Endothelial cell of umbilical vein (primary cell): Measurements from ENCODE around the gene ACSF3. TPM values are rescaled to one million over a fixed set of nuclear protein-coding genes. Genes with fewer than 3 reads are reported as not detected.

ENCODE experiments used
- BruUV-seq: library from RNA; stranded (reverse); fragments of 400-500 nt; replicated peaks from 2 replicates; lab custom pipeline; 2021; lab: Mats Ljungman, UMichigan
- CTCF ChIA-PET: fragments of 300-600, 350-600 bp; sonication (Branson Sonifier 250); formaldehyde crosslinking; loops from one replicate; lab custom pipeline; 2021; ENCODE audit warnings: antibody characterized with exemption, inconsistent platforms; lab: Charles Lee
- POLR2A ChIA-PET: fragments of 300-600, 350-600 bp; sonication (Branson Sonifier 250); formaldehyde crosslinking; loops from one replicate; lab custom pipeline; 2021; ENCODE audit warnings: antibody characterized with exemption, inconsistent platforms; lab: Charles Lee
- DNase-seq: peaks from one replicate; pipeline ENCODE4 v3.0.0-alpha.2; 2011; ENCODE audit warnings: low read depth, low spot score
- FAIRE-seq: peaks from 2 replicates; lab custom pipeline; 2011; peaks lifted over from hg19 to GRCh38; lab: Jason Lieb, UNC
- H2AFZ ChIP-seq: 2 replicates; pipeline ENCODE4 v1.6.0; 2012; ENCODE audit warnings: low read depth, low read length, control low read depth, inconsistent platforms
- H3K27ac ChIP-seq: 2 replicates; pipeline ENCODE4 v1.5.1; 2011; ENCODE audit warnings: low read depth, mild to moderate bottlenecking, control low read depth, low read length, moderate library complexity; ENCODE audit not compliant: insufficient read depth
- H3K27me3 ChIP-seq, 2 experiments: 2 replicates each; pipeline versions ENCODE4 v1.6.0 to v1.6.1; 2011; ENCODE audit warnings: low read length in 2 of 2, mixed read lengths in 1 of 2; ENCODE audit not compliant: control insufficient read depth in 2 of 2, insufficient read depth in 2 of 2
- H3K36me3 ChIP-seq, 2 experiments: 2 replicates in 1 of 2; 3 replicates in 1 of 2; pipeline ENCODE4 v1.5.1; 2011; ENCODE audit warnings: low read length in 2 of 2, mild to moderate bottlenecking in 1 of 2, moderate library complexity in 1 of 2; ENCODE audit not compliant: control insufficient read depth in 2 of 2, insufficient read depth in 2 of 2; ENCODE audit errors: extremely low read depth in 1 of 2
- H3K4me1 ChIP-seq: 3 replicates; pipeline ENCODE4 v1.5.1; 2011; ENCODE audit warnings: mild to moderate bottlenecking, low read length; ENCODE audit not compliant: control insufficient read depth, insufficient read depth; ENCODE audit errors: extremely low read depth
- H3K4me2 ChIP-seq: 2 replicates; pipeline ENCODE4 v1.6.1; 2011; ENCODE audit warnings: low read length, control low read depth, mixed read lengths; ENCODE audit not compliant: insufficient read depth
- H3K4me3 ChIP-seq, 3 experiments: fragments of 200-600 bp in 1 of 3; sonication (generic), shearing (Covaris generic) in 1 of 3; replicated peaks in 1 of 3; 2 replicates each; pipeline ENCODE4 v1.5.1; 2011 to 2016; ENCODE audit warnings: control low read depth in 3 of 3, low read length in 3 of 3, mild to moderate bottlenecking in 2 of 3, inconsistent platforms in 1 of 3, low read depth in 1 of 3, moderate library complexity in 1 of 3; ENCODE audit not compliant: insufficient read depth in 1 of 3
- H3K79me2 ChIP-seq: 2 replicates; pipeline ENCODE4 v1.6.0; 2012; ENCODE audit warnings: low read length, inconsistent platforms; ENCODE audit not compliant: control insufficient read depth, insufficient read depth
- H3K9ac ChIP-seq: replicated peaks from 2 replicates; pipeline ENCODE3; 2011; ENCODE audit warnings: low read length, control low read depth; ENCODE audit not compliant: insufficient read depth; ENCODE audit errors: extremely low read depth
- H3K9me1 ChIP-seq: replicated peaks from 3 replicates; pipeline ENCODE4 v1.6.0; 2011; ENCODE audit warnings: mild to moderate bottlenecking, low read length; ENCODE audit not compliant: control insufficient read depth, insufficient read depth; ENCODE audit errors: extremely low read depth
- H3K9me3 ChIP-seq: replicated peaks from 2 replicates; pipeline ENCODE4 v1.5.1; 2012; ENCODE audit warnings: low read length, inconsistent platforms; ENCODE audit not compliant: control insufficient read depth, insufficient read depth
- H4K20me1 ChIP-seq: replicated peaks from 2 replicates; pipeline ENCODE3; 2011; ENCODE audit warnings: mild to moderate bottlenecking, low read length; ENCODE audit not compliant: control insufficient read depth, insufficient read depth; ENCODE audit errors: extremely low read depth
- CTCF ChIP-seq, 2 donors: IDR thresholded peaks; 1 replicate in 1 of 2; 2 replicates in 1 of 2; pipeline ENCODE4 v1.5.1; 2011; ENCODE audit warnings: low read length in 2 of 2, mild to moderate bottlenecking in 2 of 2, moderate library complexity in 2 of 2, control low read depth in 1 of 2, inconsistent platforms in 1 of 2, low read depth in 1 of 2; ENCODE audit not compliant: insufficient read depth in 1 of 2; ENCODE audit errors: extremely low read depth in 1 of 2
- EZH2 ChIP-seq: IDR thresholded peaks from 2 replicates; pipeline ENCODE4 v1.6.1; 2012; ENCODE audit warnings: borderline replicate concordance, low read depth, mild to moderate bottlenecking, moderate library complexity, low read length, inconsistent platforms; ENCODE audit not compliant: severe bottlenecking
- FOS ChIP-seq: IDR thresholded peaks from 2 replicates; pipeline ENCODE4 v1.6.1; 2011; ENCODE audit warnings: mild to moderate bottlenecking, low read length, moderate library complexity, borderline replicate concordance; ENCODE audit not compliant: insufficient read depth
- JUN ChIP-seq: IDR thresholded peaks from 2 replicates; pipeline ENCODE4 v1.6.1; 2011; ENCODE audit warnings: borderline replicate concordance, low read depth; ENCODE audit not compliant: insufficient read length, insufficient read depth
- MAX ChIP-seq: IDR thresholded peaks from 2 replicates; pipeline ENCODE4 v1.6.1; 2011; ENCODE audit not compliant: insufficient read depth, insufficient read length
- MYC ChIP-seq: IDR thresholded peaks from one replicate; pipeline ENCODE4 v1.6.1; 2011; ENCODE audit warnings: mild to moderate bottlenecking, low read depth, low read length
- POLR2A ChIP-seq: IDR thresholded peaks from 2 replicates; pipeline ENCODE4 v1.6.1; 2012; ENCODE audit warnings: low read depth, mild to moderate bottlenecking, control low read depth, low read length
- POLR2AphosphoS5 ChIP-seq: IDR thresholded peaks from 2 replicates; pipeline ENCODE4 v1.6.1; 2012; ENCODE audit warnings: low read depth, mild to moderate bottlenecking, control low read depth, low read length, moderate library complexity; ENCODE audit not compliant: insufficient read depth
- dilution Hi-C: fragments of 300-500 bp; cut with MboI; formaldehyde crosslinking; loops from one replicate; pipeline ENCODE4 v1.15.0; 2019; ENCODE audit warnings: low sequenced_read_pairs; ENCODE audit not compliant: extremely low pct_ligation_motif_present
- intact Hi-C: fragments of 100-400 bp; cut with micrococcal nuclease; formaldehyde crosslinking; loops from one replicate; pipeline ENCODE4 v1.10.0; 2022
- polyA plus RNA-seq, 4 experiments: library from polyadenylated mRNA; depleted of rRNA in 3 of 4; stranded (reverse) in 3 of 4; unstranded in 1 of 4; fragments of >200 nt; gene quantifications; 2 replicates each; pipeline versions ENCODE4 v1.2.1 to v1.2.3, GENCODE V29; 2011 to 2012; ENCODE audit warnings: missing spikeins in 1 of 4
- total RNA-seq: library from RNA; stranded (reverse); gene quantifications from 2 replicates; pipeline ENCODE4 v1.2.3, GENCODE V29; 2021

Gene ACSF3
- total and polyA plus RNA-seq, 2 donors (not counting 3 experiments of a cell fraction or from before 2014, with no cell fraction given): 18.6 to 33.2 TPM

GRCh38 chr16:89054714-89055113 is 38.9 kb upstream of the ACSF3 start:
- H4K20me1 ChIP-seq: no peaks in the 10 kb centered on the region
- H3K4me2 ChIP-seq: no peak overlapping the region
- BruUV-seq: no TSS peak
- no peaks in the 10 kb centered on the region for H3K79me2 ChIP-seq
- H3K27ac ChIP-seq: no peak overlapping the region
- TF ChIP-seq MAX (no peak), MYC (no peak), FOS (no peak), JUN (no peak), POLR2A (no peak)
- H3K4me1 ChIP-seq: no peaks in the 10 kb centered on the region
- H3K27me3 ChIP-seq: no peaks in the 10 kb centered on the region
- POLR2A ChIA-PET: no interaction called here
- H3K9ac ChIP-seq: no peak overlapping the region
- H3K4me3 ChIP-seq: no peak overlapping the region
- no peaks in the 10 kb centered on the region for H3K9me1 ChIP-seq
- no peaks in the 10 kb centered on the region for H3K36me3 ChIP-seq
- no peaks in the 10 kb centered on the region for H3K9me3 ChIP-seq
- H2AFZ ChIP-seq: no peak overlapping the region
- FAIRE-seq: no peak
- intact Hi-C loops: no loop called here
- dilution Hi-C loops: no loop called here
- CTCF ChIA-PET: no interaction called here
- no peak for DNase-seq

GRCh38 chr16:89055313-89055712 is 38.3 kb upstream of the ACSF3 start:
- DNase-seq: no peak
- Histone ChIP-seq H2AFZ (no peak overlapping the region), H3K4me1 (no peaks in the 10 kb centered on the region), H3K27me3 (no peaks in the 10 kb centered on the region), H3K9me1 (no peaks in the 10 kb centered on the region), H3K79me2 (no peaks in the 10 kb centered on the region), H3K4me3 (no peak overlapping the region), H3K27ac (no peak overlapping the region), H3K9ac (no peak overlapping the region), H3K4me2 (no peak overlapping the region), H4K20me1 (no peaks in the 10 kb centered on the region), H3K9me3 (no peaks in the 10 kb centered on the region), H3K36me3 (no peaks in the 10 kb centered on the region)
- TF ChIP-seq EZH2: no peak
- no peak for TF ChIP-seq POLR2AphosphoS5
- no peak for TF ChIP-seq CTCF (IDR thresholded peaks at IDR 0.05; ENCODE audit: extremely low read depth in 1 of 2, insufficient read depth in 1 of 2, low read depth in 1 of 2, low read length in 2 of 2)
- TF ChIP-seq JUN: no peak
- dilution Hi-C loops (no loop called here), intact Hi-C loops (no loop called here)
- POLR2A ChIA-PET: no interaction called here
- CTCF ChIA-PET: no interaction called here
- no TSS peak for BruUV-seq
- FAIRE-seq: no peak
